ENCODE measurements around the gene USP21.
A peak's percentile ranks its signal among the peaks of the same experiment; 100 is the strongest.

USP21 gene

DNA sequence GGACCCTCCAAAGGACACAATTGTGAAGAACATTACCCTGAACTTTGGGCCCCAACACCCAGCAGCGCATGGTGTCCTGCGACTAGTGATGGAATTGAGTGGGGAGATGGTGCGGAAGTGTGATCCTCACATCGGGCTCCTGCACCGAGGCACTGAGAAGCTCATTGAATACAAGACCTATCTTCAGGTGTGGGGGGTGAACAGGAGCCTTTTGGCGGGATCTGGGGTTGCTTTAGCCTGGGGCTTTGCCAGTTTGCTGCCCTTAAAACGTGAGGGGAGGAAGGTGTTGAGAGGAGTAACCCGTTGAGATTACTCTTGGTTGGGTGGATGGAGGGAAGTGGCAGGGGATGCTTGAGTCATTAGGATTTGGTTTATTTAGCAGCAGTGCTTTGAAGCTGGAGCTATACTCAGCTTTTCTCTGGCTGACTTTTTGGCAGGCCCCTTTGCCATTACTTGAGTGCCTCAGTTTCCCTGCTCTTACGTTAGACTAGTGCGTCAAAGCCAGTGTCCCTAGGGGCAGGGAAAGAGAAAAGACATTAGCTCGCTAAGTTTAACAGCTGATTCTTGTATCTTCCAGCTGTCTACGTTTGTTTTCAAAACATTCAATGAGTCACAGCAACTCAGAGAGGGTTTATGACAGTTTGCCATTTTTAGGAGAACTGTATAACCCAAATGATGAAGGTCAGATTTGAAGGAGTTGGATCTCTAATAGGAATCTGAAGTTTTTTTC lies 47.3 kb downstream of the USP21 start:
- H3K9me3 ChIP-seq, result no peaks in the 10 kb centered on the region
- TF ChIP-seq, protein P1, sequence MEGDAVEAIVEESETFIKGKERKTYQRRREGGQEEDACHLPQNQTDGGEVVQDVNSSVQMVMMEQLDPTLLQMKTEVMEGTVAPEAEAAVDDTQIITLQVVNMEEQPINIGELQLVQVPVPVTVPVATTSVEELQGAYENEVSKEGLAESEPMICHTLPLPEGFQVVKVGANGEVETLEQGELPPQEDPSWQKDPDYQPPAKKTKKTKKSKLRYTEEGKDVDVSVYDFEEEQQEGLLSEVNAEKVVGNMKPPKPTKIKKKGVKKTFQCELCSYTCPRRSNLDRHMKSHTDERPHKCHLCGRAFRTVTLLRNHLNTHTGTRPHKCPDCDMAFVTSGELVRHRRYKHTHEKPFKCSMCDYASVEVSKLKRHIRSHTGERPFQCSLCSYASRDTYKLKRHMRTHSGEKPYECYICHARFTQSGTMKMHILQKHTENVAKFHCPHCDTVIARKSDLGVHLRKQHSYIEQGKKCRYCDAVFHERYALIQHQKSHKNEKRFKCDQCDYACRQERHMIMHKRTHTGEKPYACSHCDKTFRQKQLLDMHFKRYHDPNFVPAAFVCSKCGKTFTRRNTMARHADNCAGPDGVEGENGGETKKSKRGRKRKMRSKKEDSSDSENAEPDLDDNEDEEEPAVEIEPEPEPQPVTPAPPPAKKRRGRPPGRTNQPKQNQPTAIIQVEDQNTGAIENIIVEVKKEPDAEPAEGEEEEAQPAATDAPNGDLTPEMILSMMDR (IDR thresholded peaks at IDR 0.05), result no peak
- no peak overlapping the region for H3K27ac ChIP-seq
- peaks cover 22 to 26% of the 10 kb centered on the region in 2 experiments for H3K4me1 ChIP-seq (ENCODE audit: control insufficient read depth in 1 of 2, insufficient read depth in 1 of 2, low read depth in 1 of 2, low read length in 1 of 2)
- H3K27me3 ChIP-seq, result no peaks in the 10 kb centered on the region
- H3K36me3 ChIP-seq, result peaks cover 55% of the 10 kb centered on the region
- H3K4me3 ChIP-seq (ENCODE audit: low read depth in 1 of 2, low read length in 1 of 2), result no peak overlapping the region

DNA sequence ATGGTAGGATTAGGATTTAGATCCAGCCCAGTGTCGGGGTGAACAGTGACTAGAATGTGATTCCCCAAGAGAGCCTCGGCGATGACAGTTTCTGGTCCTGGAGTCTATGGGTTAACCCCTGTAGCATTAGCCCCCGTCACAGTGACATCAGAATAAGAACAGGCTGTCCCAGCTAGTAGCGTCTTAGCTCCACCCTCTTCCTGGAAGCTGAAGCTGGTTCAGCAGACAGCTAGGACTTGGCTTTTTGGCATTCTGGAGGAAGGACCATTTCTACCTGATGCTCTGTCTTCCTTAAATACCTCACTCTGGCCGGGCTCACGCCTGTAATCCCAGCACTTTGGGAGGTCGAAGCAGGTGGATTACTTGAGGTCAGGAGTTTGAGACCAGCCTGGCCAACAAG lies 47.9 kb downstream of the USP21 start:
- Histone ChIP-seq H3K36me3 (peaks cover 56% of the 10 kb centered on the region), H3K9me3 (no peaks in the 10 kb centered on the region), H3K4me1 (ENCODE audit: control insufficient read depth in 1 of 2, insufficient read depth in 1 of 2, low read depth in 1 of 2, low read length in 1 of 2) (peaks cover 18 to 22% of the 10 kb centered on the region in 2 experiments), H3K4me3 (ENCODE audit: low read depth in 1 of 2, low read length in 1 of 2) (no peak overlapping the region), H3K27me3 (no peaks in the 10 kb centered on the region), H3K27ac (no peak overlapping the region)
- TF ChIP-seq, protein P1 (IDR thresholded peaks at IDR 0.05), result no peak

DNA sequence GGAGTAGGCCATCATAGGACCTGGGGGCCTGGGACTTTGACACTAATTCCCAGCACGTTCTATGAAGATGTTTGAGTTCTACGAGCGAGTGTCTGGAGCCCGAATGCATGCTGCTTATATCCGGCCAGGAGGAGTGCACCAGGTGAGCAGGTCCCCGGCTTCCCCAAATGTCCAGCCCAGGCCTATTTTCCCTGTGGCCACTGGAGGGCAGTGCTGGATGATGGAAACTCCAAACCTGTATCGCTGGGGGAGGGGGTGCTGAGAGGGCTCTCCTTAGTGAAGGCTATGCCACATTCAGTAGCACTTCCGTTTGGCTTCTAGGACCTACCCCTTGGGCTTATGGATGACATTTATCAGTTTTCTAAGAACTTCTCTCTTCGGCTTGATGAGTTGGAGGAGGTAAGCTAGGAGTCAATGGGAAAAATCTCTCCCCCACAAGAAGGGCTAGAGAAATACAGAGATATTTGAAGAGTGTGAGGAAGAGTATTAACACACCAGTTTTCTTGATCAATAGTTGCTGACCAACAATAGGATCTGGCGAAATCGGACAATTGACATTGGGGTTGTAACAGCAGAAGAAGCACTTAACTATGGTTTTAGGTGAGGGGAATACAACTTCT lies 50.6 kb downstream of the USP21 start:
- Histone ChIP-seq H3K4me1 (ENCODE audit: control insufficient read depth in 1 of 2, insufficient read depth in 1 of 2, low read depth in 1 of 2, low read length in 1 of 2) (peaks cover 31 to 33% of the 10 kb centered on the region in 2 experiments), H3K27ac (peak overlapping the region; percentile 65), H3K4me3 (ENCODE audit: low read depth in 1 of 2, low read length in 1 of 2) (no peak overlapping the region), H3K9me3 (no peaks in the 10 kb centered on the region), H3K36me3 (peaks cover 55% of the 10 kb centered on the region), H3K27me3 (no peaks in the 10 kb centered on the region)
- TF ChIP-seq, protein P1 (IDR thresholded peaks at IDR 0.05), result peak; percentile 97

DNA sequence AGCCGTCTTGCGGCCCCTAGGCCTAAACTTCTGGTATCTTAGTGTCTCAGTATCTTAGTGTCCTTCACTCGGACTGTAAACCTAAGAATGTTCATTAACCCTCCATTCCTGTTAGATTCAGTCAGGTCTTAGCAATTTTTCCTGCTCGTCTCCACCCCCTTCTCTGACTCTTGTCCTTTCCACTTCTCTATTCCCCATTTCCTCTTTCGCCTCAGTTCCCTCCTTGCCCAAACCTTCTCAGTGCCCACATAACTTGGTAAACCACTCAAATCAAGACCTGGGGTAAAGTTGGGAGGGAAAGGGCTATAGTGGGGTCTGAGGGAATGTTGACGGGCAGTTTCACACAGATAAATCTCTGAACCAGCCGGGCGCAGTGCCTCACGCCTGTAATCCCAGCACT lies 55.1 kb downstream of the USP21 start:
- H3K27ac ChIP-seq, result peak overlapping the region; percentile 92
- no peaks in the 10 kb centered on the region for H3K27me3 ChIP-seq
- no peaks in the 10 kb centered on the region for H3K9me3 ChIP-seq
- peak overlapping the region; percentile 64 to 87 for H3K4me3 ChIP-seq (ENCODE audit: low read depth in 1 of 2, low read length in 1 of 2)
- peaks cover 64 to 69% of the 10 kb centered on the region in 2 experiments for H3K4me1 ChIP-seq (ENCODE audit: control insufficient read depth in 1 of 2, insufficient read depth in 1 of 2, low read depth in 1 of 2, low read length in 1 of 2)
- TF ChIP-seq, protein P1 (IDR thresholded peaks at IDR 0.05), result no peak
- peaks cover 40% of the 10 kb centered on the region for H3K36me3 ChIP-seq

DNA sequence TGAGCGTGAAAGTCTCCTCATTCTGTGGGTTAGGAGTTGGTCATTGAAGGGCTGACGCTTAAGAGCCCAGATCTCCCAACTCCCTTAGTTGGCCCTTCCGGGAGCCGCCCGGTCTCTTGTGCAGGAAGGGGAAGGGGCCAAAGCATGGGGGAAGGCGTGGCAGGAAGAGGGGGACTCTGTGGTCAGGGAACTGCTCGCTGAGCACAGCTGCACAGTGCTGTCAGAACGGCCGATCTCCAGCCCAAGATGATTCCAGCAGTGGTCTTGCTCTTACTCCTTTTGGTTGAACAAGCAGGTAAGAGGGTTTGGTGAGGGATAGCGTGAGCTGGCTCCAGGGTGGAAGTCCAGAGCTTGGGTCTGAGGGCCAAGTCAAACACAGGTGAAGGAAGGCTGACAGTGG lies 55.8 kb downstream of the USP21 start, which contains the start of gene FCER1G:
TSS of gene FCER1G (plus strand) at position 220 of the 400 bp plus-strand sequence. CDS start at position 247, 27 bp downstream.
- TF ChIP-seq, protein P1 (IDR thresholded peaks at IDR 0.05), result no peak
- Histone ChIP-seq H3K36me3 (peaks cover 40% of the 10 kb centered on the region), H3K9me3 (no peaks in the 10 kb centered on the region), H3K4me1 (ENCODE audit: control insufficient read depth in 1 of 2, insufficient read depth in 1 of 2, low read depth in 1 of 2, low read length in 1 of 2) (peaks cover 60 to 69% of the 10 kb centered on the region in 2 experiments), H3K4me3 (ENCODE audit: low read depth in 1 of 2, low read length in 1 of 2) (peak within 1 kb of the TSS; percentile 64 to 87), H3K27ac (peak within 1 kb of the TSS; percentile 92), H3K27me3 (no peaks in the 10 kb centered on the region)
